Right lobe of liver (tissue), 6 donors: ENCODE measurements around the gene TP53BP1. TPM values are rescaled to one million over a fixed set of nuclear protein-coding genes. Genes with fewer than 3 reads are reported as not detected.

Experiments
- ATAC-seq, 4 donors: fragments of 200-7000 bp; cut with Tn5 transposase; one replicate each; pipeline ENCODE4 v1.9.1; 2020; ENCODE audit warnings: mild to moderate bottlenecking in 4 of 4, moderate library complexity in 4 of 4
- DNase-seq, 3 donors: peaks; one replicate each; pipeline ENCODE4 v3.0.0-alpha.2; 2020
- H3K27ac ChIP-seq, 3 donors: fragments of 200-600 bp; one replicate each; pipeline ENCODE4 v1.8.0; 2022
- H3K27me3 ChIP-seq, 2 donors: fragments of 200-600 bp; one replicate each; pipeline ENCODE4 v1.8.0; 2022
- H3K36me3 ChIP-seq, 4 donors: fragments of 200-600 bp; sonication (generic) in 1 of 4; one replicate each; pipeline versions ENCODE4 v1.5.1 to v1.8.0; 2017 to 2022; ENCODE audit warnings: control low read depth in 1 of 4
- H3K4me1 ChIP-seq, 4 donors: fragments of 200-600 bp; sonication (generic) in 1 of 4; one replicate each; pipeline versions ENCODE4 v1.5.1 to v1.8.0; 2017 to 2022; ENCODE audit warnings: control low read depth in 1 of 4
- H3K4me3 ChIP-seq, 3 donors: fragments of 200-600 bp; one replicate each; pipeline ENCODE4 v1.8.0; 2022
- H3K9me3 ChIP-seq, 4 donors: fragments of 200-600 bp; sonication (generic) in 1 of 4; one replicate each; pipeline versions ENCODE4 v1.5.1 to v1.8.0; 2017 to 2022; ENCODE audit warnings: control low read depth in 1 of 4
- POLR2A ChIP-seq: fragments of 450-650 bp; IDR thresholded peaks from one replicate; pipeline ENCODE4 v1.6.1; 2017; ENCODE audit warnings: antibody characterized with exemption, mild to moderate bottlenecking
- WGBS: methylation state at CpG from one replicate; pipeline ENCODE4 v1.1.6; 2018; ENCODE audit warnings: low coverage, low lambda C conversion rate; ENCODE audit not compliant: insufficient coverage; ENCODE audit errors: missing lambda C conversion rate; 5-methylcytosine and 5-hydroxymethylcytosine counted together
- intact Hi-C, 2 donors: fragments of 100-400 bp; cut with DNase I; formaldehyde crosslinking; loops; one replicate each; pipeline versions ENCODE4 v1.11.2 to v1.14.1; 2022
- total RNA-seq, 6 experiments: library from RNA; depleted of rRNA in 2 of 6; stranded (reverse); fragments of >200 nt in 2 of 6; fragmentation: NEBNext Ultra II Directional in 3 of 6; extraction: Animal tissue kit (Norgen Biotek cat#: 25700) in 3 of 6; gene quantifications; one replicate each; pipeline versions ENCODE4 v1.1.0 to v1.2.4, GENCODE V29; 2016 to 2023
- TF ChIP-seq, protein P1 (sequence below), 4 donors: fragments of 200-600 bp in 3 of 4; fragments of 450-650 bp in 1 of 4; IDR thresholded peaks; one replicate each; pipeline versions ENCODE4 v1.5.1 to v1.8.0; 2016 to 2022; ENCODE audit warnings: antibody characterized with exemption in 4 of 4, mild to moderate bottlenecking in 2 of 4
- donor health status: DM: no; HTN: yes; CAD: no.
- donor health status: DM: no; HTN: no; CAD: no.
- donor health status: DM: no; HTN: no; CAD: no.
- donor health status: DM: no; HTN: yes; CAD: no.
- donor health status: DM: no; HTN: yes; CAD: no.

TP53BP1 gene
- total RNA-seq, 6 experiments from 2014 or later, result 4.9 to 12.2 (median 10.8) TPM

DNA sequence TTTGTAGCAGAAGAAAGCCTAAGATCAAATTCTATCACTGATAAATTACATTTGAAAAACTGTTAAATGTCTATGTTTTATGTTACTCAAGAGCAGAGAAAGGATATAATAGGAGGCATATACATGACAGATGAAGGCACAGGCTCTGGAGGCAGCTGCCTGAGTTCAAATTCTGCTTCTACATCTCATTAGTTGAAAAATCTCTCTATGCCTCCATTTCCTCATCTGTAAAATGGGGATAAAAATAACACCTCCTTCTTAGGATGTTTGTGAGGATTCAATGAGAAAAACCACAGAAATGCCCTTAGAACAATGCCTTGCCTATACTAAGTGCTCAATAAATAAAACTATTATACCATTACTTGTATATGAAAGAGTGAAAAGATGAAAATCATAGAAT, 21.0 kb downstream of the TP53BP1 start:
- TF ChIP-seq, protein P1, sequence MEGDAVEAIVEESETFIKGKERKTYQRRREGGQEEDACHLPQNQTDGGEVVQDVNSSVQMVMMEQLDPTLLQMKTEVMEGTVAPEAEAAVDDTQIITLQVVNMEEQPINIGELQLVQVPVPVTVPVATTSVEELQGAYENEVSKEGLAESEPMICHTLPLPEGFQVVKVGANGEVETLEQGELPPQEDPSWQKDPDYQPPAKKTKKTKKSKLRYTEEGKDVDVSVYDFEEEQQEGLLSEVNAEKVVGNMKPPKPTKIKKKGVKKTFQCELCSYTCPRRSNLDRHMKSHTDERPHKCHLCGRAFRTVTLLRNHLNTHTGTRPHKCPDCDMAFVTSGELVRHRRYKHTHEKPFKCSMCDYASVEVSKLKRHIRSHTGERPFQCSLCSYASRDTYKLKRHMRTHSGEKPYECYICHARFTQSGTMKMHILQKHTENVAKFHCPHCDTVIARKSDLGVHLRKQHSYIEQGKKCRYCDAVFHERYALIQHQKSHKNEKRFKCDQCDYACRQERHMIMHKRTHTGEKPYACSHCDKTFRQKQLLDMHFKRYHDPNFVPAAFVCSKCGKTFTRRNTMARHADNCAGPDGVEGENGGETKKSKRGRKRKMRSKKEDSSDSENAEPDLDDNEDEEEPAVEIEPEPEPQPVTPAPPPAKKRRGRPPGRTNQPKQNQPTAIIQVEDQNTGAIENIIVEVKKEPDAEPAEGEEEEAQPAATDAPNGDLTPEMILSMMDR (IDR thresholded peaks at IDR 0.05), result no peak
- TF ChIP-seq POLR2A, result no peak
- intact Hi-C loops, result no loop called here
- peaks cover 0 to 40% (median 11%) of the 10 kb centered on the region in 4 donors for H3K36me3 ChIP-seq

DNA sequence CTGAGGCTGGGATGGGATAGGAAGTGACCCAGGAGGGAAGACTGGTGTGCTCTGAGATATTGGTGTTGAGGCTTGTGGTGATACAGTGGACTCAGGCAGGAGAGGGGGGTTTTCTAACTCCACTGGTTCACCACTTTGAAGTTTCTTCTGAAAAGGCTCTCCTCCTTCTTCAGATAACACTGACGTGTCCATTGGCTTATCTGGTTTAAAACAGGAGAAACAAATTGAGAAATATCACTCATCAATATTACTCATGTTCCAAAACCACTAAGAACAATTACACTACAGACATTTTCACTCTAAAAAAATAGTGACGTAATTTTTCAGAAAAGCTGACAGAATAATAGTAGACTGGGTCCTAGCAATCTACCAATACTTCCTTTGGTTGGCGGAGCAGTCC, 23.1 kb downstream of the TP53BP1 start:
- Histone ChIP-seq H3K36me3 (peaks cover 0 to 26% (median 11%) of the 10 kb centered on the region in 4 donors), H3K9me3 (no peaks in the 10 kb centered on the region), H3K27ac (no peak overlapping the region), H3K4me1 (no peaks in the 10 kb centered on the region), H3K4me3 (no peak overlapping the region), H3K27me3 (no peaks in the 10 kb centered on the region)
- 83% methylated on average over 3 of the region's 3 CpGs for WGBS
- ATAC-seq (no peak), DNase-seq (no peak)
- no peak for TF ChIP-seq POLR2A
- TF ChIP-seq, protein P1 (IDR thresholded peaks at IDR 0.05), result no peak
- intact Hi-C loops, result no loop called here

More for the DNA sequence above, 21.0 kb downstream of the TP53BP1 start:
- no peak for ATAC-seq
- Histone ChIP-seq H3K9me3 (no peaks in the 10 kb centered on the region), H3K27me3 (no peaks in the 10 kb centered on the region), H3K27ac (no peak overlapping the region), H3K4me1 (no peaks in the 10 kb centered on the region), H3K4me3 (no peak overlapping the region)
- no peak for DNase-seq

DNA sequence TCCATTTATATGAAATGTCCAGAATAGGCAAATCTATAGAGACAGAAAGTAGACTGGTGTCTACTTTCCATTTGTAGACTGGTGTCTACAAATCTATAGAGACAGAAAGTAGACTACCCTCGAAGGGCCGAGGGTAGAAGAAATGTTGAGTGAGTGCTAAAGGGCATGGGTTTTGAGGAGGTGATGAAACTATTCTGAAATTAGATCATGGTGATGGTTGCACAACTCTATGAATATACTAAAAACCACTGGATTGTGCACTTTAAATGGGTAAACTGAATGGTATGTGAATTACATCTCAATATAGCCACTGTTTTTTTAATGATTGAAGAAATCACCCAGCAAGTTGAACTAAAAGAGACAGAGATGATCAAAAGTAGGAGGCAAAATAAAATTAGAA, 27.9 kb downstream of the TP53BP1 start:
- TF ChIP-seq, protein P1 (IDR thresholded peaks at IDR 0.05), result no peak
- TF ChIP-seq POLR2A, result no peak
- Histone ChIP-seq H3K9me3 (no peaks in the 10 kb centered on the region), H3K27me3 (no peaks in the 10 kb centered on the region), H3K27ac (no peak overlapping the region), H3K4me3 (no peak overlapping the region), H3K4me1 (peaks cover 0 to 6% (median 0%) of the 10 kb centered on the region in 4 donors), H3K36me3 (peaks cover 0 to 15% (median 6%) of the 10 kb centered on the region in 4 donors)
- 25% methylated on average over 2 of the region's 2 CpGs for WGBS
- intact Hi-C loops, result no loop called here
- no peak for DNase-seq
- peak in 2 of 4 donors; percentile 69 to 80 for ATAC-seq

DNA sequence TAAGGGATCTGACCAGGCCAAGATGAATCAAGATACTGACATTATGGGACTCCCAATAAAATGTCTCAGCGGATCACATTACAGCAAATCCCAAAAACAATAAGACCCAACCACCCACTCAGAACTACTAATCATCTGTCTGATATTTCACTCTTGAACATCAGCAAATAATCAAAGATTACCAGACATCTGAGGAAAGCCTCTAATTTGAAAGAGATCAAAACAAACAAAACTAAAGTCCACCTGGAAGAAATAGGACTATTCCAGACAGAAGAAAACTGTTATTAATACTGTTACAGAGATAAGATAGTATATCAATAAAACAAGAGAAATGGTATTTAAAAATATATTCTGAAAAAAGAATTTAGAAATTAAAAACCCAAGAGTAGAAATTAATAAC, 29.0 kb downstream of the TP53BP1 start:
- Histone ChIP-seq H3K36me3 (peaks cover 0 to 14% (median 4%) of the 10 kb centered on the region in 4 donors), H3K27me3 (no peaks in the 10 kb centered on the region), H3K4me3 (no peak overlapping the region), H3K27ac (peak overlapping the region in 1 of 3 donors; percentile 20), H3K4me1 (peaks cover 0 to 6% (median 0%) of the 10 kb centered on the region in 4 donors), H3K9me3 (no peaks in the 10 kb centered on the region)
- ATAC-seq (peak in 1 of 4 donors; percentile 64), DNase-seq (no peak)
- intact Hi-C loops, result no loop called here
- no peak for TF ChIP-seq POLR2A
- TF ChIP-seq, protein P1 (IDR thresholded peaks at IDR 0.05), result no peak
- 100% methylated on average over 1 of the region's 1 CpG for WGBS

DNA sequence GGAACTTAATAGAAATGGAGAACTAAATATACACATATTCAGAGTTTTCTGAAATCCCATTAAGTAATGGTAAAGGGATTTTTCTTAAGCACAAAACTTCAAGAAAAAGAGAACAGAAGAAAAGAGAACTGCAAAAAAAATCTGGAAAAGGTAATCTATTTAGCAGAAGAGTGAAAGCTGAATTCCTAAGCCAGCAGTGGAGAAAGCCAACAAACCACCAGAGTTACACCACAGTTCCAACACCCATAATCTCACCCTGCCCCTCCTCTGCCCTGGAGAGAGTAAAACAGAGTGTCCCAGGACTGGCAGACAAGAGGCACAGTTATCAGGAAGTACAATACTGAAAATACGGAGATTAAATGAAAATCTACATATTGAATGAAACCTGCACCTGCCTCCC, 29.4 kb downstream of the TP53BP1 start:
- no peak for TF ChIP-seq POLR2A
- TF ChIP-seq, protein P1 (IDR thresholded peaks at IDR 0.05), result no peak
- Histone ChIP-seq H3K4me1 (peaks cover 0 to 6% (median 0%) of the 10 kb centered on the region in 4 donors), H3K27ac (peak overlapping the region in 1 of 3 donors; percentile 20), H3K9me3 (no peaks in the 10 kb centered on the region), H3K36me3 (peaks cover 0 to 9% (median 4%) of the 10 kb centered on the region in 4 donors), H3K4me3 (no peak overlapping the region), H3K27me3 (no peaks in the 10 kb centered on the region)
- intact Hi-C loops, result no loop called here
- ATAC-seq (peak; percentile 45 to 93 (median 69)), DNase-seq (no peak)
- 27% methylated on average over 1 of the region's 1 CpG for WGBS
